ENCODE results near the gene AATK.

Gene AATK, protein sequence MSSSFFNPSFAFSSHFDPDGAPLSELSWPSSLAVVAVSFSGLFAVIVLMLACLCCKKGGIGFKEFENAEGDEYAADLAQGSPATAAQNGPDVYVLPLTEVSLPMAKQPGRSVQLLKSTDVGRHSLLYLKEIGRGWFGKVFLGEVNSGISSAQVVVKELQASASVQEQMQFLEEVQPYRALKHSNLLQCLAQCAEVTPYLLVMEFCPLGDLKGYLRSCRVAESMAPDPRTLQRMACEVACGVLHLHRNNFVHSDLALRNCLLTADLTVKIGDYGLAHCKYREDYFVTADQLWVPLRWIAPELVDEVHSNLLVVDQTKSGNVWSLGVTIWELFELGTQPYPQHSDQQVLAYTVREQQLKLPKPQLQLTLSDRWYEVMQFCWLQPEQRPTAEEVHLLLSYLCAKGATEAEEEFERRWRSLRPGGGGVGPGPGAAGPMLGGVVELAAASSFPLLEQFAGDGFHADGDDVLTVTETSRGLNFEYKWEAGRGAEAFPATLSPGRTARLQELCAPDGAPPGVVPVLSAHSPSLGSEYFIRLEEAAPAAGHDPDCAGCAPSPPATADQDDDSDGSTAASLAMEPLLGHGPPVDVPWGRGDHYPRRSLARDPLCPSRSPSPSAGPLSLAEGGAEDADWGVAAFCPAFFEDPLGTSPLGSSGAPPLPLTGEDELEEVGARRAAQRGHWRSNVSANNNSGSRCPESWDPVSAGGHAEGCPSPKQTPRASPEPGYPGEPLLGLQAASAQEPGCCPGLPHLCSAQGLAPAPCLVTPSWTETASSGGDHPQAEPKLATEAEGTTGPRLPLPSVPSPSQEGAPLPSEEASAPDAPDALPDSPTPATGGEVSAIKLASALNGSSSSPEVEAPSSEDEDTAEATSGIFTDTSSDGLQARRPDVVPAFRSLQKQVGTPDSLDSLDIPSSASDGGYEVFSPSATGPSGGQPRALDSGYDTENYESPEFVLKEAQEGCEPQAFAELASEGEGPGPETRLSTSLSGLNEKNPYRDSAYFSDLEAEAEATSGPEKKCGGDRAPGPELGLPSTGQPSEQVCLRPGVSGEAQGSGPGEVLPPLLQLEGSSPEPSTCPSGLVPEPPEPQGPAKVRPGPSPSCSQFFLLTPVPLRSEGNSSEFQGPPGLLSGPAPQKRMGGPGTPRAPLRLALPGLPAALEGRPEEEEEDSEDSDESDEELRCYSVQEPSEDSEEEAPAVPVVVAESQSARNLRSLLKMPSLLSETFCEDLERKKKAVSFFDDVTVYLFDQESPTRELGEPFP (N-terminal part only)

GRCh38 chr17:81166033-81166492 is at the start of gene AATK:
Gene AATK, minus strand, starts transcription at chr17:81166221. Its CDS starts 229 bp downstream, at chr17:81165992.
- DNase-seq (ENCODE audit: low spot score) = no peak

DNA sequence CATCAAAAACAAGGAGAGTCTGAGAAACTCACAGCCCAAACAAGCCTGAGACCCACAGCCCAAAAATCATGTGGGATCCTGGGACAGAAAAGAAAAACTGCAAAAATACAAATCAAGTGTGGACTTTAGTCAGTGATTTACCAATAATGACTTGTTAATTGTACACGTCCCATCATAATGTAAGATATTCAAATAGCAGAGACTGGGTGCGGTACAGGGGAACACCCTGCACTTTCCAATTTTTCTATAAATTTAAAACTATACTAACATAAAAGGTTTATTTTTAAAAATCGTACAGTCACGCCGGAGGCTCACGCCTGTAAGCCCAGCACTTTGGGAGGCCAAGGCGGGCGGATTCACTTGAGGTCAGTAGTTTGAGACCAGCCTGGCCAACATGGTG is 48.0 kb upstream of the AATK start:
- DNase-seq (ENCODE audit: low spot score) = no peak

GRCh38 chr17:81212365-81212764 is 46.3 kb upstream of the AATK start:
- no peak for DNase-seq (ENCODE audit: low spot score)

DNA sequence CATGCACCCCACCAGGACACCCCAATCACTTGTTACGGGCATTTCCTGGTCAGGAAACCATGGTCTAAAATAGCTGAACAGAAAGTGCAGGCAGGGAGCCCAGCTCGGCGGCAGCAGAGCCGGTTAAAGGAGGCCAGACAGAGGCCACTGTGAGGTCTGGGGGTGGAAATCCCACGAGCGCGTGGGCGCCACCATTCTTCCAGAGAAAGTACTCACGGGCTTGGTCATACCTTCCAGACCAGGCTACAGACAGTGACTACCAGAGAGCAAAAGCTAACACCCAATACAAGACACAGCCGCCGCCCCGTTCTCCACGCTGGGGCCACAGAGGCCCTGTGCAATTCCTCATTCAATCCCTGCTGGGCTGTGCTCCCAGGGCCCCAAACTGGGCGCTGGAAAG is 44.8 kb upstream of the AATK start:
- DNase-seq (ENCODE audit: low spot score) = no peak

- DNase-seq (ENCODE audit: low spot score) = no peak
Observed at GRCh38 chr17:81210466-81210865, 44.4 kb upstream of the AATK start.

- DNase-seq (ENCODE audit: low spot score) = no peak
Observed at GRCh38 chr17:81209141-81209540, 43.1 kb upstream of the AATK start.

GRCh38 chr17:81208651-81209050 is 42.6 kb upstream of the AATK start:
- DNase-seq (ENCODE audit: low spot score) = no peak

DNA sequence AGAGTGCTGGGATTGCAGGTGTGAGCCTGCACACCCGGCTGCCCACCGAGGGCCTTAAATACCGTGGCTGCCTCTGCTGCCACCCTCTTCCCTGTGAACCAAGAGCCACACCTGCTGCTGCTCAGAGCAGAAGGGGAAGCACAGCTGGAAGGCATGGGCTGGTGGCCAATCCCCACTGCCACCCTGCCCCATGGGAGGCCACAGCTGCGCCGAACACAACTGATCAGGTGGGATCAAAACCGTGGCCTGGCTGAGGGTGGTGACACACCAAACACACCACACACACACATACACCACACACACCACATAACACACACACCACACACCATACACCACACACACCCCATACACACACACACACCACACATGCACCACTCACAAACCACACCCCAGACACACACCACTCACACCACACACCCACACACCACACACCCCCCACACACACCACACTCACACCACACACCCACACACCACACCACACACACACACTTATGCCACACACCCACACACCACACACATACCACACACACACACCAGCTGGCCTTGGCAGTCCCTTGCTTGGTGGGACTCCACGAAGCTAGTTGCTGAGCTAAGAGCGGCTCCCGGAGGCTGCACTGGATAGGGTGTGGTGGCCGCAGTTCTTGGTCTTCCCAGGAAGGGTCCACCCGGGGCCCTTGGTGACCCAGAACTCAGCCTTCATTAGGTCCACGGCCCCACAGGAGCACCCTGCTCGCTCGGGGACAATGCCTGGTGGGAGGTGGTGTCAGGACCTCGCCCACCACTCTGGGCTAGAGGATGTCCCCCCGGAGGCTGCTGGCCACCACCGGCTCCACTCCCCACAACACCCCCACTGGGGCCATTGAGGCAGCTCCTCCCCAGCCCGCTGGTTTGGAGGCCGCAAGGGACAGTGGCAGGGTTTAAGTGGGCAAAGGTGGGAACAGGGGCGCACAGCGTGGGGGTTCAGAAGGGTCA is 41.9 kb upstream of the AATK start:
- no peak for DNase-seq (ENCODE audit: low spot score)

- no peak for DNase-seq (ENCODE audit: low spot score)
Observed at GRCh38 chr17:81206657-81207056, 40.6 kb upstream of the AATK start.

- DNase-seq (ENCODE audit: low spot score) = no peak
Observed at GRCh38 chr17:81206166-81206565, 40.1 kb upstream of the AATK start.

GRCh38 chr17:81204578-81204977 is 38.6 kb upstream of the AATK start:
- no peak for DNase-seq (ENCODE audit: low spot score)

GRCh38 chr17:81203136-81203535 is 37.1 kb upstream of the AATK start:
- no peak for DNase-seq (ENCODE audit: low spot score)

DNA sequence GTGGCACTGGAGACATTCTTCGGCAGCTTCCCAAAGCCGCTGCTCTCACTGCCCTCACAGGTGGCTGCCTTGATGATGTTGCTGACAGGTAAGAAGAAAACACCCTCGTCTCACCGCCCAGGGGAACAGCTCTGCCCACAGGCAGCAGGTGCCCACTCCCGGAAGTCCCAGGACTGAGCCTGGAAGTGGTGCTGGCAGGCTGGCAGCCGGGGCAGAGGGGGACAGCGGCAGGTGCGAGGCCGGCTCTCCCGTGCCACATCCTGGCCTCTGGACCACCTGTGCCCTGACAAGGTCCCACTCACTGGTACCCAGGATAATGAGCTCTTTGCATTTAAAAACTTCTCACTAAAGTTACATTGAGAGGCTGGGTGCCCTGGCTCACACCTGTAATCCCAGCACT is 36.3 kb upstream of the AATK start:
- no peak for DNase-seq (ENCODE audit: low spot score)

DNA sequence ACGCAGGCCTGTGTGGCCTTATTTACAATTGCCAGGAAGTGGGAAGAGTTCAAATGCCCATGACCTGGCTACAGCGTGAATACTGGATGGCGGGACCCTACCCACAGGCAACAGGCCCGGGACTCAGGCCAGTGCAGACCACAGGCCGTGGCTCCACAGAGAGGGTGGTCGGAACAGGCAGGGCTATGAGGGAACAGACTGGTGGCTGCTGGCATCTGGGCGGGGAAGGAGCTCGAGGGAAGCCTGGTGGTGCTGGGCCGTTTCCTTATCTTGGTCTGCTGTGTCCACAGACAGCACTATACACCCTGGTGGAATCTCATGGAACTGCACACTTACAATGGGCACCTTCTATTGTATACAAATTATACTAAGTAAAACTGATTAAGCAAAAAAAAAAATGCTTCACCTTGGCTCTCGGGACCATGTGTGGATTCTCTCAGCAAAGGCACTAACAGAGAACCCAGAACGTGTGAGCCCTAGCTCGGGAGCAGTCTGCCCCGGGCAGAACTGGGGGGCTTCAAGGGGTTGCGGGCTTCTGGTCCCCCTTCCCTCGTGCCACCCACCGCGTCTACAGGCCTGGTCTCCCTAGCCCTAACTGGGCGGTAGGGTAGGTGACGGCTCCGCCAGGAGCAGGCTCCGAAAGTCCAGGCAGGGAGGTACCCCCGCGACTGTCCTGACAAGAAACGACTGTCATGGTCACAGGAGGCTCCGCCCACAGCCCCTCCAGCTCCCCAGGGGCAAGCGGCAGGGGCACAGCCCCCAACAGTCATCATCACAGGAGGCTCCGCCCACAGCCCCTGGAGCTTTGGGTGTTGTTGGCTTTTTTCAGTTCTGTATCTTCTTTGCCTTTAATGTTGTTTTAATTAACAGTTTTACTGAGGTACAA is 34.9 kb upstream of the AATK start:
- DNase-seq (ENCODE audit: low spot score) = no peak

DNA sequence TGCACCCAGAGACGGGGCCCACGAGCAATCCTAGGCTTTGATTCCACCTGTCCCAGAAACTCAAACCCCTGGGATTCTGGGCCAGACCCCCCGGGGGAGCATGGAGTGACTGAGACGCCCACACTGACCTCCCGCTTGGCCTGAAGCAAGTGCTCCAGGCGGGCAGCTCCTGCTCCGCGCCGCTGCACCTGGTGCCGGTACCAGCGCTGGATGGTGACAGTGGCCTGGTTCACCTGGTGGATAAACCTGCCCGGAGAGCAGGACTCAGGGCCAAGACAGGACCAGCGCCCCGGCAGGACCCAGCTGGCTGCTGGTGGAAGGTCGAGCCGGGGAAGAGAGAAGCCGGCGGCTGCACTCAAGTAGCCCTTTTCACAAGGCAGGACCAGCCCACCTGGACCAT is 34.2 kb upstream of the AATK start:
- no peak for DNase-seq (ENCODE audit: low spot score)

GRCh38 chr17:81199482-81199830 is 33.4 kb upstream of the AATK start:
- DNase-seq (ENCODE audit: low spot score) = no peak

DNA sequence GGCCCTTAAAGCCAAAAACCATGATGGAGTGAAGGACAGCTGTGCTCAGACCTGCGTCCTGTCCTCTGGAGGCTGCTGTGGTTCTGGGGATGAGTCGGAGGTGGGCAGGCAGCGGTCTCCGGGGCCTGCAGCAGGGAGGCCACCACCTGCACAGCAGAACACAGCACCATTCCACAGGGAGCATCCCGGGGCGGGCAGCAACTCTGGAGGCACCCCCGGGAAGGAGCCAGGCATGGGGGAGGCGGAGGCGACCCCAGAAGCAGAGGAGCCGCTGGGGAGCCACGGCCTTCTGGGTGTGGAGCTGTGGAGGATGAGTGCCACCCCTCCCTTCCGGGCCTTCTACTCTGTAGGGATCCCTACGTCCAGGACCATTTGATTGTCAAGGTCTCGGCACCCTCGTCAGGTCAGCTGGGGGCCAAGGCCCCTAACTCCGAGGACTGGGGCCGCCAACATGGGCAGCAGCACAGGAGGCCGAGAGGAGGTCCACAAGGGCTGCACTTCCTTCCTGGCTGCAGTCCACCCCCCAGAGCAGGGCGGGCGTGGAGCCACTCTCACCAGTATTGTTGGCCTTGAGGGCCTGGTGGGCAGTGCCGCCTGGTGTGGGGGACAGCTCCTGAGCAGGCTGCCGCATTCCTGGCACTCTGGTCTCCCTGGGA is 32.9 kb upstream of the AATK start:
- DNase-seq (ENCODE audit: low spot score) = no peak

DNA sequence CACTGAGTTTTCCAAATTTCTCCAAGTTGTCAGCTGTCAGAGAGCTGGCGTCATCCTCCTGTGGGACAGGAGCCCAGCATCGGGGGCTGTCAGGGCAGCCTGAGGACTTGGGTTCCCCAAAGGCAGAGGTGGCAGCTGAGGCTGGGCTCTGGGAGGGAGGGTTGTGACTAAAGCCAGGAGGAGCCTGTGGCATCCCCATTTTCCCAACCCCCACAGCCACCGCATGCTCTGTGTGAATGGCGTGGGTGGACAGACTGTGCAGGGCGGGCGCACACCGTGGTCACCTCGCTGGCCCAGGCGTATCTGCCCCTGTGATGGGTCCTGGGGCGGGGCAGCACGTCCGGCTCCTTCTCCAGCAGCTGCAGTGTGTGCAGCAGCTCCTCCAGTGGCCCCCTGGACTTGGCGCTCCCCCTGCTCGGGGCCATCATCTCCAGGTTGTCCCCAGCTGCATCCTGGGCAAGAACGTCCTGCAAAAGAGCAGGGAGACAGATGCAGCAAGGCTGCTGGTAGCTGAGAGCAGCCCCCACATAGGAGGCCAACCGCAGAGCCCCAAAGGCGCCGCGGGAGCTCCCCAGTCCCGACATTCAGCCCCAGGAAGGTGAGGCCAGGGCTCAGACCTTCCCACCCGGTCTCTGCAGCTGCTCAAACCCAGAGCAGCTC is 31.9 kb upstream of the AATK start:
- no peak for DNase-seq (ENCODE audit: low spot score)

DNA sequence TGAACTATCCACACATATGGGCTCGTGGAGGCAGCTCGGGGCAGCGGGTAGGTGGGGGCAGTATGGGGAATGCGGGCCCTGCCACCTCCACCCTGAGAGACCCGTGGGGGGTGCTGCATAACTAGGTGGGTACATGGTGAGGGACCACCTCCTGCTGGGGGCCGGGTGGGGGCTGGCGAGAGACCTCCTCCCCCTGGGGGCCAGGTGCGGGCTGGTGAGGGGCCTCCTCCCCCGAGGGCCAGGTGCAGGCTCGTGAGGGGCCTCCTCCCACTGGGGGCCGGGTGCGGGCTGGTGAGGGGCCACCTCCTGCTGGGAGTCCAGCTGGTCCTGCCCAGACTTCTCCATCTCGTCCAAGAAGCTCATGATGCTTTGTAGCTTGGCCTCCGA is 31.4 kb upstream of the AATK start:
- DNase-seq (ENCODE audit: low spot score) = no peak

Measured in CD4-positive, alpha-beta T cell treated with Interleukin-6 at 100 ng/mL for 8 hours (primary cell).